Femur (tissue), 1 donor: ENCODE data around the gene COPS7A.
"Not testable (repeated sequence)": the region's sequence is repeated elsewhere in the genome, so short reads cannot be mapped to it uniquely, and the experiment has no call there.

Source experiments
- DNase-seq: peaks from one replicate; pipeline ENCODE4 v3.0.0-alpha.2; 2017

COPS7A gene

GRCh38 chr12:6701078-6701768 is 22.6 kb upstream of the COPS7A start:
- no peak for DNase-seq

DNA sequence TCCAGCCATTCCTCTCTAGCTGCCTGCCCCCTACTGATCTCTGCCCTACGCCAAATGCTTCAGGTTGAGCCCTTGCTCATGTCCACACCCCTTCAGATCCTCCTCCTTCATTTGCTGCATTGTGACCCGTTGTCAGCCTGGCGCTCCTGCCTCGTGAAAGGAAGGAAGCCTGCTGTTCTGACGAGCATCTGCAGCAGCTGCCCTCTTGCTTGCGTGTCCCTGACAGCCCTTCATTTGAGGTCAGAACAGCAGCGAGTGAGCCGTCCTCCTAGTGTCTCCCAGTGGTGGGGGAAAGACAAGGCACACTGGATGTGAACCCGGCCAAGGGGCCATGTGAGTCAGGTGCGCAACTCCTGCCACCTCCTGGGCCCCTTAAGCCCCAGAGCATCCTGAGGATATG is 20.2 kb upstream of the COPS7A start:
- DNase-seq, result no peak

DNA sequence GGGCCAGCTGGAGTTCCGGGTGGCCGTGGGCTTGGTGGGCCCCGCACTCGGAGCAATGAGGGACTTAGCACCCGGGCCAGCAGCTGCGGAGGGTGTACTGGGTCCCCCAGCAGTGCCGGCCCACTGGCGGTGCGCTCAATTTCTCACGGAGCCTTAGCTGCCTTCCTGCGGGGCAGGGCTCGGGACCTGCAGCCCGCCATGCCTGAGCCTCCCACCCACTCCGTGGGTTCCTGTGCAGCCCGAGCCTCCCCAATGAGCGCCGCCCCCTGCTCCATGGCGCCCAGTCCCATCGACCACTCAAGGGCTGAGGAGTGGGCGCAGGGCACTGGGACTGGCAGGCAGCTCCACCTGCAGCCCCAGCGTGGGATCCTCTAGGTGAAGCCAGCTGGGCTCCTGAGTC is 15.5 kb upstream of the COPS7A start:
- not testable (repeated sequence) for DNase-seq

DNA sequence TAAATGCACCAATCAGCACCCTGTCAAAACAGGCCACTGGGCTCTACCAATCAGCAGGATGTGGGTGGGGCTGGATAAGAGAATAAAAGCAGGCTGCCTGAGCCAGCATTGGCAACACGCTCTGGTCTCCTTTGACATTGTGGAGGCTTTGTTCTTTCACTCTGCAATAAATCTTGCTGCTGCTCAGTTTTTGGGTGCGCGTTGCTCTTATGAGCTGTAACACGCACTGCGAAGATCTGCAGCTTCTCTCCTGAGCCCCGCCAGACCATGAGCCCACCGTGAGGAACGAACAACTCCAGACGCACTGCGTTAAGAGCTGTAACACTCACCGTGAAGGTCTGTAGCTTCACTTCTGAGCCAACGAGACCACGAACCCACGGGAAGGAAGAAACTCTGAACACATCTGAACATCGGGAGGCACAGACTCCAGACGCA is 14.9 kb upstream of the COPS7A start:
- no peak for DNase-seq

GRCh38 chr12:6716031-6716873 is 7.6 kb upstream of the COPS7A start:
- DNase-seq, result not testable (repeated sequence)

GRCh38 chr12:6716874-6717437 is 6.9 kb upstream of the COPS7A start:
- DNase-seq, result no peak

DNA sequence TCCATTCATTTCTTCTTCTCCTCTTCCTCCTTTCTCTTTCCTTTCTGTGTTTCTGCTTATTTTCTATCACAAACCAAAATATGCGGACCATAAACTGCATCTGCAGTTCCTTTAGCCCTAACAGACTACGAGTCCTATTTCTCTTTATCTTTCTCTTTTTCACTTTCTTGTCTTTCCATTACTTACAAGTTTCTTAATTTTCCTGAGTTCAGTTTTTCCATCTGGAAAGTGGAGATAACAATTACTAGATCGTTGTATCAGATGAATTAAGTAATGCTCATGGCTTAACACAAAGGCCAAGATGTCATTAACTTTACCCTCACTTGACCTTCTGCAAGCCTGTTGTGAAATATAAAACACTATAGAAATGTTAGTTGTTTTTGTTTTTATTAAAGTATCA is 983 bp upstream of the COPS7A start:
- DNase-seq, result no peak

DNA sequence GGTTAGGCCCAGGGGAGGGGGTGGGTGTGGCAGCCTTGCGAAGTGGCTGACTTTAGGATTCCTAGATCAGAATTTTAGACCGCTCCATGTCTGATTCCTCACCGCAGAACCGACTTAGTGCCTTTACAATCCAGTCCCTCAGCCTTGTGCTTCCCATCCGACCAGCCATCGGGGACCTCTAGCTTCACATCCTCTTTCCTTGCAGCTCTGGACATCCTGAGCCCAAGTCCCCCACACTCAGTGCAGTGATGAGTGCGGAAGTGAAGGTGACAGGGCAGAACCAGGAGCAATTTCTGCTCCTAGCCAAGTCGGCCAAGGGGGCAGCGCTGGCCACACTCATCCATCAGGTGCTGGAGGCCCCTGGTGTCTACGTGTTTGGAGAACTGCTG is 557 bp downstream of the COPS7A start:
- DNase-seq, result peak; percentile 40

DNA sequence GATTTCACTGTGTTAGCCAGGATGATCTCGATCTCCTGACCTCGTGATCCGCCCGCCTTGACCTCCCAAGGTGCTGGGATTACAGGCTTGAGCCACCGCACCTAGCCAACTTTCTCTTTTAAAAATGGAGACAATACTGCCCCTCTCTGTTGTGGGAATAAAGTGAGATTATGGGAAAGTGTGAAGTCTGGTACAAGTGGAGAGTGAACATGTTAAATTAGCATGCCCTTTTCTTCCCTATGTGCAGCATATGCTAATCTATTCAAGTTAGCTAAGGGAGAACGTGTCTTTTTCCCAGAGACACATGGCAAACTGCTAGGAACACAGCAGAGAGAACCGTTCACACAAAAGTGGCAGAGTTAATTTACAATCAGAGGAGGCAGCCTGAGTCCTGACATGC is 1.5 kb downstream of the COPS7A start:
- DNase-seq, result no peak

- no peak for DNase-seq
Observed at GRCh38 chr12:6729186-6729585, 5.3 kb downstream of the COPS7A start.

DNA sequence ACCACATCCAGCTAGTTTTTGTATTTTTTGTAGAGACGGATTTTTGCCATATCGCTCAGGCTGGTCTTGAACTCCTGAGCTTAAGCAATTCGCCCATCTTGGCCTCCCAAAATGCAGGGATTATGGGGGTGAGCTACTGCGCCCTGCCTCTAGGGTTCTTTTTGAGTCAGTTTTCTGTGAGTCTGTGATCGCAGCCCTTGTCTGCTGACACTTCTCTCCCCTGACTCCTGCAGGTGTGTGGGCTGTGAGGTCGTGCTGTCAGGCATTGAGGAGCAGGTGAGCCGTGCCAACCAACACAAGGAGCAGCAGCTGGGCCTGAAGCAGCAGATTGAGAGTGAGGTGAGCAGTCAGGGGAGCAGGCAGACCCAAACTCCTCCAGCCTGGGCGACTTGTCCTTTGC is 6.3 kb downstream of the COPS7A start:
- no peak for DNase-seq

GRCh38 chr12:6734506-6735387 is 10.9 kb downstream of the COPS7A start:
- no peak for DNase-seq

- DNase-seq, result peak; percentile 67
Observed at GRCh38 chr12:6735448-6736191, 11.8 kb downstream of the COPS7A start.

GRCh38 chr12:6736754-6737153 is 12.9 kb downstream of the COPS7A start:
- DNase-seq, result no peak

GRCh38 chr12:6742080-6742479 is 18.2 kb downstream of the COPS7A start:
- not testable (repeated sequence) for DNase-seq

DNA sequence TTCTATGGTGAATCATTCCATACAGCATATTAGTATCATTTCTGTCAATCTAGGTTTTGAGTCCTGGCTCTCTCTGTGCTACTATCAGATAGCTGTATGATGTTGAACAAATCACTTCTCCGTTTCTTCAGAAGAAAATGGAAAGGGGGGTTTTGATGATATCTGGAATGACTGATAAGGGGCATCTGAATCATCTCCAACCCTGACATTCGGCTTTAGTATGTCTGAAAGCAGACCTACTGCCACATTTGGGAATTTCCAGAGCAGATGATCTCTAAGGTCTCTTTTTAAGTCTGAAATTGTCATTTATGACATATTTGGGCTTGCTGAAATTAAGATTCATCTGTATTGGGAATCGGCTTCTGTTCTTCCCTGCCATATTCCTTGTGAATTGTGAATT is 19.0 kb downstream of the COPS7A start:
- DNase-seq, result no peak

DNA sequence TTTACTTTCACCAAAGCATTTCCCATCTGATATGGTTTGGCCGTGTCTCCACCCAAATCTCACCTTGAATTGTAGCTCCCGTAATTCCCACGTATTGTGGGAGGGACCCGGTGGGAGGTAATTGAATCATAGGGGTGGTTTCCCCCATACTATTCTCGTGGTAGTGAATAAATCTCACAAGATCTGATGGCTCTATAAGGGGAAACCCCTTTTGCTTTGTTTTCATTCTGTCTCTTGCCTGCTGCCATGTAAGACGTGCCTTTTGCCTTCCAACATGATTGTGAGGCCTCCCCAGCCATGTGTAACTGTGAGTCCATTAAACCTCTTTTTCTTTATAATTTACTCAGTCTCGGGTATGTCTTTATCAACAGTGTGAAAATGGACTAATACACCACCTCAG is 19.5 kb downstream of the COPS7A start:
- not testable (repeated sequence) for DNase-seq

DNA sequence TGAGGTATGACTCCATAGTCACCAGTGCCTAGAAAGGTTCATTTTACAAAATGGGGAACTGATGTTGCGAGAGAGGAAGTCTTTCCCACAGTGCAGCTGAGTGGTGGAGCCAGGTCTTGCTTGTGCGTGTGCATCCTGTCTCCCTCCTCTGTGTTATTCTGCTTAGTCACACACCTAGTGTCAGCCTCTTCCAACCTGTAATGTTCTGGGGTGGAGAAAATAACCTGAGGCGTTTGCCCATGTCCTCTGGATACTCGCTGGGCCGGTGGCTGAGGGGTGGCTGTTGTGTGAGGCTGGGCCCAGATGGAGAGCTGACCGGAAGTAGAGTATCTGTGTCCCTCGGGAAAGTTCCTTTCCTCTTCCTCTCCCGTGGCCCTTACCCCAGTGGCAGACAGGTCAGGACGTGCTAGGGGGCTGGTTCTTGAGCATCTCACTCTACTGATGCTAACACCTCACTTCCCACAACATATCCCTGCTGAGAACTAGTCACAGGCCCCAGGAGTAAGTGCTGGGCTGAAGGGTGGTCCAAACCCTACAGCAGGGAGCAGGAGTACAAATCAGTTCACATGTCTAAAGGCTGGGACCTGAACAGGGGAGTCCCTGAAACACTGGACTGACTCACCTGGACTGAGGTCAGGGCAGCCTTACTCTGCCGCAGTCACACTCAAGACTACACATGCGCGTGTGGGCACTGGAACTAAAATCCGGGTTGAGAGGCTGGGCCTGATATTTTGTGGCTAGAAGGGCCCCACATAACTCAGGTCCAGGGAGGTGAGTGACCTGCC is 22.1 kb downstream of the COPS7A start:
- DNase-seq, result no peak

DNA sequence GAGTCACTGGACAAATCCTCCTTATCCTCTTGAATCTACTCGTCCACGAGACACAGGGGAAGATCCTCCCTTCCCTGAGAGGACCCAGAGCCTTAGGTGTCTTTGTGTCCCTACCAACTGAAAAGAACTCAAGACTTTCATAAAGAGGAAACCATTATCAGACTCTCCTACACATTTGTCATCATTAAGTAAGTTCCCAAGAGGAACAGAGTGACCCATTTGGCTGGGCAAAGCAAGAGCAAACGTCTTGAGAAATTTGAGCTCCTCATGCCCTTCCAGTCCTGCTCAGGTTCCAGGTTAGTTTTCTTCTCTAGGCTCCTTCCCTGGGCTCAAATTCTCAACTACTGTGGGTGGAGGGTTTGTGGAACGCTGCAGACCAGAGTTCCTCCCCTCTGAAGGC is 23.4 kb downstream of the COPS7A start:
- no peak for DNase-seq

DNA sequence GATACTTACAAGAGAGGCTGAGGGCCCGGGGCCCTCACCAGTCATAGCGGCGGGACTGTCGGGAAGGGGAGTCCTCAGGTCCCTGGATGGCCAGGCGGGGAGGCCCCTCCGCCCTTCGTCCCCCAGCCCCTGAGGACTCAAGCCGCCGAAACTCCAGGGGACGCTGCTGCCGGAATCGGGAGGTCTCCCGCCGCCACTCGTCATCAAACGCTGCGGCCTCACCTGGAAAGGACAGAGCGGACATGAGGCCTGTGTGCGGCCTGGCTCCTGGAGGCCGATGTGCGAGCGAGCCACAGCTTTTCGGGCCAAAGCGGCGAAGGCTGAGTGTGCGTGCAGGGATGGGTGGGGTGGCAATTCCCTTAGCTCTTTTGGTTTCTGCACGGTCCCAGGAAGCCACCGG is 24.9 kb downstream of the COPS7A start:
- no peak for DNase-seq

GRCh38 chr12:6750506-6750905 is 26.7 kb downstream of the COPS7A start:
- no peak for DNase-seq
